Stimulated activated CD4-positive, alpha-beta T cell treated with anti-CD3 and anti-CD28 coated beads, Interleukin-12 subunit alpha, Interleukin-12 subunit beta, amount 100 ng/mL, for 48 hours (primary cell): ENCODE results near the gene NDUFA11.
"Not testable (repeated sequence)": the region's sequence is repeated elsewhere in the genome, so short reads cannot be mapped to it uniquely, and the experiment has no call there.

Experiments
- DNase-seq, 3 donors: peaks; one replicate each; pipeline ENCODE4 v3.0.0-alpha.2; 2020; ENCODE audit warnings: low read depth in 2 of 3, low spot score in 1 of 3

Gene NDUFA11

DNA sequence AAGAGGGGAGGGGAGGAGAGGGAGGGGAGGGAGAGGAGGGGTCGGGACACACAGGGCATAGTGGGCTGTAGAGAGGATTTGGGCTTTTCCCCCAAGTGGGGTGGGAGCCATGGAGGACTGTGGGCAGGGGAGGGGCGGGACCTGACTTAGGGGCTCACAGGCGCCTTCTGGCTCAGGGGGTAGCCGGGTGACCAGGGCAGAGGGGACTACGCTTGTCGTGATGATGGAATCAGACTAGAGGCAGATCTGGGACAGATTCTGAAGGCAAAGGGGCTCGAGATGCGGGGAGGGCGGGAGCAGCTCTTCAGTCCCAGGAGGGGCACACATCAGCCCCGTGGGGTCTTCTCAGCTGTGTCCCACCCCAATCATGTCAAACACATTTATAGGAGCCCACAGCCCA, 13.5 kb downstream of the NDUFA11 start:
- no peak for DNase-seq

DNA sequence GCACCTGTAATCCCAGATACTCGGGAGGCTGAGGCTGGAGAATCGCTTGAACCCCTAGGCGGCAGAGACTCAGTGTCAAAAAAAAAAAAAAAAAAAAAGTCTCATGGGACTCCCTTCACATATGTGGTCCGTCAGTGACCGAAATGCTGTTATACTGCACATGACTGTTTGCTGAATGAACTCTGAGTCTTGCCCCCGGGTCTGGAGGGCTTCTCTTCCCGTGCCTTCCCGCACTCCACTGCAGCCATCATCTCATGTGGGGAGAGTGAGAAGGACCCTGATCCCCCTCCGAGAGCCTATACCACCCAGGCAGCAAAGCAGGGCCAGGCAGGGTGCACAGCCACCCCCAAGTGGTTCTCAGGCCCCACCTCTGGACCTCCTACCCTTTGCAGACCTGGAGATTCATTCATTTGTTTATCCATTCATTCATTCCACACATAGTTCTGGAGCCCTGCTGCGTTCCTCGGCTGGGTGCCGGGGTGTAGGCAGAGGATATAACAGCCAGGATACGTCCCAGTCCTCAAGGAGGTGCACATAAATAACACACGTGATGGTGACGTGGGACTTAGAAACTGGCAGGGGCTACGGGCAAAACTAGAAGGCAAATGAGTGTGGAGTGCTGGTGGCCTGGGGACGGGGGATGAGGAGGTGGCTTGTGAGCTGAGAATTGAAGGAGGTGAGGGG, 14.2 kb downstream of the NDUFA11 start:
- DNase-seq, result no peak

DNA sequence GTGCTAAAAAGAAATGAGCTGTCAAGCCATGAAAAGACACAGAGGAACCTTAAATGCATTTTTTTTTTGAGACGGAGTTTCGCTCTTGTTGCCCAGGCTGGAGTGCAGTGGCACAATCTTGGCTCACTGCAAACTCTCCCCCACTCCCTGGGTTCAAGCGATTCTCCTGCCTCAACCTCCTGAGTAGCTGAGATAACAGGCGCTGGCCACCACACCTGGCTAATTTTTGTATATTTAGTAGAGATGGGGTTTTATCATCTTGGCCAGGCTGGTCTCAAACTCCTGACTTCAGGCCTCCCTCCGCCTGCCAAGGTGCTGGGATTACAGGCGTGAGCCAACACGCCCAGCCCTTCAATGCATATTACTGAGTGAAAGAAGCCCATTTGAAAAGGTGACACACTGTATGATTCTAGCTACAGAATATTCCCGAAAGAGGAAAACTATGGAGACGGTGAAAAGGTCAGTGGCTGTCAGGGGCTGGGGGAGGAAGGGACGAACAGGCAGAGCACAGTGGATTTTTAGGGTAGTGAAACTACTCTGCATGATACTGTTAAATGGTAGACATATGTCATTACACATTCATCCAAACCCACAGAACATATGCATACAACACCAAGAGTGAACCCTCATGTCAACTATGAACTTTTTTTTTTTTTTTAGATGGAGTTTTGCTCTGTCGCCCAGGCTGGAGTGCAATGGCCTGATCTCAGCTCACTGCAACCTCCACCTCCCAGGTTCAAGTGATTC, 19.4 kb downstream of the NDUFA11 start:
- DNase-seq, result not testable (repeated sequence)

DNA sequence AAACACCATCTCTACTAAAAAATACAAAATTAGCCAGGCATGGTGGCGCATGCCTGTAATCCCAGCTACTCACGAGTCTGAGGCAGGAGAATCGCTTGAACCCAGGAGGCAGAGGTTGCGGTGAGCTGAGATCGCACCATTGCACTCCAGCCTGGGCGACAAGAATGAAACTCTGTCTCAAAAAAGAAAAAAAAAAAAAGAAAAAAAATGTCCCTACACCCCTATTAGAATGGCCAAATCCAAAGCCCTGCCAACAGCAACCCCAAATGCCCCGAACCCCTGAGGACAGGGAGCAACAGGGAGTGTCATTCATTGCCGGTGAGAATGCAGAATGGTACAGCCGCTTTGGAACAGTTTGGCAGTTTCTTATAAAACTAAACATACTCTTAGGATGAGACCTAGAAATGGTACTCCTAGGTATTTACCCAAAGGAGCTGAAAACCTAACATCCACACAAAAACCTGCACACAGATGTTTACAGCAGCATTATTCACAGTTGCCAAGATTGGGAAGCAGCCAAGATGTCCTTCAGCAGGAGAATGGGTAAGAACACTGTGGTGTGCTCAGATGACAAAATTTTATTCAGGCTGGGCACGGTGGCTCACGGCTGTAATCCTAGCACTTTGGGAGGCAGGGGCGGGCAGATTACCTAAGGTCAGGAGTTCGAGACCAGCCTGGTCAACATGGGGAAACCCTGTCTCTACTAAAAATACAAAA, 20.3 kb downstream of the NDUFA11 start:
- not testable (repeated sequence) for DNase-seq

DNA sequence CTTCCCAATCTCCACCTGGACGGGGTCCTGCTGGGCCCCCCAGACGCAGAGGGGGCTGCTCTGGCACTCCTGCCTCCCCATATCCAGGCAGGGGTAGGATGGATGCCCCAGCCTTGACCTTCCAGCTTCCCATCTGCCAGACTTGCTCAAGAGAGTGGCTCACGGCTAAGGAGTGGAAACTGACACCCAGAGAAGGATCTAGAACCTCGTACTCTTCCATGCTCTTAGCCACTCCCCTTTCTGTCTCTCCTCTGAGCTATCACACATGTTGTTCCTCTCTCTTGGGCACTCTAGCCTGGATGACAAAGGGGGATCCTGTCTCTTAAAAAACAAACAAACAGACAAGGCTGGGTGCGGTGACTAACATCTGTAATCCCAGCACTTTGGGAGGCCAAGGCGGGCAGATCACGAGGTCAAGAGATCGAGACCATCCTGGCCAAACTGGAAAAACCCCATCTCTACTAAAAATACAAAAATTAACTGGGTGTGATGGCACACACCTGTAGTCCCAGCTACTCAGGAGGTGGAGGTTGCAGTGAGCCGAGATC, 21.1 kb downstream of the NDUFA11 start:
- no peak for DNase-seq

DNA sequence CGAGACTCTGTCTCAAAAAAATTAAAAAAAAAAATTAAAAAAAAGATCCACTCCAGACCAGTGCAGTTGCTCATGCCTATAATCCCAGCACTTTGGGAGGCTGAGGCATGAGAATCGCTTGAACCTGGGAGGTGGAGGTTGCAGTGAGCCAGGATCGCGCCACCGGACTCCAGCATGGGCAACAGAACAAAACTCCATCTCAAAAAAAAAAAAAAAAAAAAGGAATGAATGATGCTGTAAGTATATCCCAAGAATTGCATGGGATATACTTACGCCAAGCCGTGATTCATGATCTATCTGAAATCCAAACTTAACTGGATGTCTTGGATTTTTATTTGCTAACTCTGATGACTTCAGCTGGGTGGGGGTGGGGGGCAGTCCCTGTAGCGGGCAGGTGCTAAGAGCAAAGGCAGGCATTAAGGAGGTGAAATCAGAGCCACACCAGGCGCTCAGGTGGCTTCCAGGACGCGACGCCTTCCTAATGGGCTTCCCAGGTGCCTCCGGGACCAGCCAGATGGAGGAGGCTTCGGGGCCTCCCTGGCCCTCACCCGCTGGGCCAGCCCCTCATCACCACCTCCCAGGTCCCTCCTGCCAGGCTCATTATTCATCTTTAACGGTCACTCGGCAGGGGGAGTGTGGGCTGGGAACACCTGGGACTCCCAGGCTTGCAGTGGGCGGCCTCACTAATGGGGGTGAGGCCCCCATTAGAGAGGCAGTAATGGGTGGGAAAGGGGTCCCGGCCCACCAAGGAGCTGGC, 21.9 kb downstream of the NDUFA11 start:
- DNase-seq, result no peak

DNA sequence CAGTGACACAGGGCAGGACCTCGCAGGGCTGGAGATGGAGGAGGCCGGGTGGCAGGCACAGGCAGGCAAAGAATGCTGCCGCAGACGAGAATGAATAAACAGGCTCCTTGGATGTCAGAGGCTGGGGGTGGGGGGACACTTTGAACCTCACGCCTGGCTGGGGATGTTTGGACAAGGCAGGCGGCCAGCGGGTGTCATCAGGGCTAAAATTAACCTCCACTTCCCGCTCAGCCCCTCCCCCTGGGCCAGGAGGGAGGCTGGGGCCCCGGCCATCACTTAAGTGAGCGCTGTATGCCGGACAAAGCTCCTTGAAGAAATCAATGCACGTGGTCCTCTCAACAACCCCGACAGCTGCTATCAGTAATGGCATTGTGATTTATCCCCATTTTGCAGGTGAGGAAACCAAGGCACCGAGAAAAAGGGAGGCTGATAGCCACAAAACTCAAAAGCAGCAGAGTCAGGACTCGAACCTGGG, 22.9 kb downstream of the NDUFA11 start:
- no peak for DNase-seq

DNA sequence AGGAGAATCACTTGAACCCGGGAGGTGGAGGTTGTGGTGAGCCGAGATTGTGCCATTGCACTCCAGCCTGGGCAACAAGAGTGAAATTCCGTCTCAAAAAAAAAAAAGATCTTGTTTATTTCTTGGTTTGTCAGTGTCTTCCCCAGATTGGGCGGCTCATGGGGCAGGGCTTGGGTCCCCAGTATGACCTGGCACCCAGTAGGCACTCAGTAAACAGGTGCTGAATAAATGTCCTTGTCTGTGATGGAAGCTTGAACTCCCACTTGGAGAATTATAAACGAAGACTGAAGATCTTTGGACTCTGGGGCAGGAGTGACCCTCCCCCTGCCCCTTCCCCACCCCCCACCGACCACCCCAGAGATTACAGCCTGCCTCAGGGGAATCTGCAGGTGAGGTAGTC, 23.4 kb downstream of the NDUFA11 start:
- no peak for DNase-seq

DNA sequence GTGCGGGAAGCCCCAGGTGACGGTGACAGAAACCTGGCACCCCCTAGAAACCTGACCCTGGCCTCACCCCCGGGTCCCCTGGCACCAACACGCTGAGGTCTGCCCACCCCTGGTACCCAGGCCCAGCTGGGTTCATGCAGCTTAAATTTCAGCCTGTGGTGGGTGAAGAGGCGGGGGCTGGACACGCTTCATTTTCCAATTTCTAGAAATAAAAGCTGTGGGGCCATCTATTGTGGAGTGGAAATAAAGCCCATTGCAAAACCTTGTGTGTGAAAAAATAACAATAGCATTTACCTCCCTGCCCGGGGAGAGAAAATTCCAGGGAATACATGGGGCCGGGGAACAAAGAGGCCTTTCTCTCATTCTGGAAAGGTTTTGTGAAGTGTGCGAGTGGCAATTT, 25.7 kb downstream of the NDUFA11 start:
- DNase-seq, result no peak

DNA sequence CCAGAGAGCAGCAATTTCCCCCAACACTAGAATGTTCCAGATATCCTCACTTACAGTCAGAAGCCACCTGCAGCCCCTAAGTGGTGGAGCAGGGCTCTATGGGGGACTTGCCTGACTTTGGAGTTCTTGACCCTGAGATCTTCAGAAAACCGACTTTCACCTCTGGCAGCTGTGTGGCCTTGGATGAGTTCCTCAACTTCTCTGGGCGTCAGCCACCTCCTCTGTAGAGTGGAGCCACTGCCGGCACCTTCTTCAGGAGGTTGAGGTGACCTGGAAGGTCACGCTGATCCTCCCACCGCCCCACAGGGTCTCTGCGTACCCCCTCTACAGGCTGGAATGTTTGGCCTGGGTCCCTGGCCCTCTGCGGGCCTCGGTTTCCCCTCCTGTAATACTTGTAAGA, 26.2 kb downstream of the NDUFA11 start:
- DNase-seq, result no peak

DNA sequence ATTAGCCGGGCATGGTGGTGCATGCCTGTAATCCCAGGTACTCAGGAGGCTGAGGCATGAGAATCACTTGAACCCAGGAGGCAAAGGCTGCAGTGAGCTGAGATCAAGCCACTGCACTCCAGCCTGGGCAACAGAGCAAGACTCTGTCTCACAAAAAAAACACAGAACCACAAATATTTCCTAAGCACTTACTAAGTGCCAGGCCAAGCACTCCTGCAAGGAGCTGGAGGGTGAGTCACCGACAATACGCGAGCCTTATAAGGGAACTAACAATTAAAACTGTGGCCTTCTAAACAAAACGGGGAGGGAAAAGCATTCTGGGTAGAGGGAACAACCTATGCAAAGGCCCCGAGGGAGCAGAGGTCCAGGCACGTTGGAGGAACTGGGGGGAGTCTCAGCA, 29.1 kb downstream of the NDUFA11 start:
- not testable (repeated sequence) for DNase-seq

DNA sequence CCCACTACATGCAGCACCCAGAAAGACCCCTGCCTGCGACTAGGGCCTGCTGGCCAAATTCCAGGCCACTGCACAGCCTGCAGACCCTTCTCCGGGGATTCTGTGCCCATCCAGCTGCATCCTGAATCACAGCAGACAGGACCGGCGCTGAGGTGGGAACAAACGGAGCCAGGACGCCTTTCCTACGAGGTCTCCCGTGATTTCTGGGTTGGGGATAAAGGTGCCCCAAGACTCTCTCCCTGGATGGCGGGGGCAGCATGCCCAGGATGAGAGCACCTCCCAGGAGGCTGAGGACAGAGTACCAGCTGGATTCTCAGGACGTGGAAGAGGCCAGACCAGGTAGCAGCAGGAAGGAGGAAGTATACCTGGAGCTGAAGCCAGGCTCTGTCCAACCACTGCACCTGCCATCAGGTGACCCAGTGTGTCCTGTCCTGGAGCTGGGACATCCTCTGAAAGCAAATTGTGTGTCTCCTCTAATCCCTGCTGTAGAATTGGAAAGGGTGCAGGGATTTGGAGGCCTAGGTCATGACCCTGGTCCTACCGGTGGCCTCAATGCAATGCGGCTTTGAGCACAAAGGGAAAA, 29.9 kb downstream of the NDUFA11 start:
- no peak for DNase-seq

DNA sequence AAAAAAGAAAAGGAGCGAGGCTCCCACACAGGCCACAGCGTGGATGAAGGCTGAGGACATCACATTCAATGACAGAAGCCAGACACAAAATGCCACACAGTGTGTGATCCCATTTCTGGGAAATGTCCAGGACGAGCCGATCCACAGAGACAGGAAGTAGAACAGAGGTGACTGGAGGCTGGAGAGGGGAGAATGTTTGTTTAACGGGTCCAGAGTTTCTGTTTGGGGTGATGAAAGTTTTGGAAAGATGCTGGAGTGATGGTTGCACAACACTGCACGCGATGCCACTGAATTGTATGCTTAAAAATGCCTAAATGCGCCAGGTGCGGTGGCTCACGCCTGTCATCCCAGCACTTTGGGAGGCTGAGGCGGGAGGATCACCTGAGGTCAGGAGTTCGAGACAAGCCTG, 32.6 kb downstream of the NDUFA11 start:
- no peak for DNase-seq

DNA sequence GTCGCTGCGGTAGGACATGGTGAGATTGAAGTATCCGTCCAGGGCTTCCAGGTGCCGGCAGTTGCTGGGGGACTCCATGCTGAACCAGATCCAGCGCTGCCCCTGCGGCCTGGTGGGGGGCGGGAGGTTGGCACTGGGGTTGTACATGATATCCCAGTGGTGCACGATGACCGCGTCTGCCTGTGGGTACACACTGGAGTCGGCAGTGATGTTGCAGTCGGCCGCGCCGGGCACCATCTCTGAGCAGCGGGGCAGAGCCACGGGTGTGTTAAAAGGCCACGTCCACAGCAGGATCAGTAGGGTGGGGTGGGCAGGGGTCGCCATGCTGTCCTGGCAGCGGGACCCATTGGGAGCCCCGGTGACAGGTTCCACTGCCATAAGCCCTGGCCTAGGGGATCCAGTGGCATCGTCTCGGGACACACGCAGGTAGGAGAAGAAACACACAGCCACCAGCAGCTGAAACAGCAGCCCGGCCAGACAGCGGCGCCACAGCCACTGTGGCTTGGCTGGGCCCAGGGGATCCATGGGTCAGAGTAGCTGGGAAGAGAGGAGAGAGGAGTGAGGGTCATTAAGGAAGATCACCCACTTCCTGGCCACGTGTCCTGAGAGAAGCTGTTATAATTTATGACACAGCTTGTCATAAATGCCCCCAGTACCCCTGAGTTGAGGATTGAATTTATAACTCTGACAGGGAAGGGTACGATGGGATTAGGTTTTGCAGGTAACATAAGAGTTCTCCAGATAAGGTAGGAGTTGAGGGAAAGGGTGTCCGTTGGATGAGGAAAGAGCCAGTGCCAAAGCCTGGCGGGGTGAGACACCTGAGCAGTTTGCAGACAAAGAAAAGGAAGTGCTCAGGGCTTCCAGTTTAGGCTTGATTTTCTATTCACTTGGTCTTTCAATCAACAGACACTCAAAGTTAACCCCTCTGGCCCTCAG, 36.1 kb downstream of the NDUFA11 start:
- DNase-seq, result no peak

DNA sequence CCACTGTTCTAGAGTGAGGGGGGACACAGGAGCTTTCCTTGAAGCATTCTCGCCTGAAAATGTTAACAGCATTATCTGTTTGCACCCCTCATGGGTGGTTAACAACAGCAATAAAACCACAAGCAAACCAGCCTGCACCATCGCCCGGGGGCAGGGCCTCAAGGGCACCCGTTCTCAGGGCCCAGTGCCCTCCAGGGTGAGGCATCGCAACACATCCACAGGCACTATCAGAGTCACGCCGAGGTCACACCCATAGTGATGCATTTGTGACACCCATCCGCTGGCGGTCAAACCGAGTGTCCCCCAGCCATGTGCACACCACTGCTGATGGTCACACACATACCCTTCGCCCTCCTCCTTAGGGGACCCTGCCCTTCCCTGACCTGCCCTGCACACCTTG, 37.8 kb downstream of the NDUFA11 start:
- DNase-seq, result no peak

DNA sequence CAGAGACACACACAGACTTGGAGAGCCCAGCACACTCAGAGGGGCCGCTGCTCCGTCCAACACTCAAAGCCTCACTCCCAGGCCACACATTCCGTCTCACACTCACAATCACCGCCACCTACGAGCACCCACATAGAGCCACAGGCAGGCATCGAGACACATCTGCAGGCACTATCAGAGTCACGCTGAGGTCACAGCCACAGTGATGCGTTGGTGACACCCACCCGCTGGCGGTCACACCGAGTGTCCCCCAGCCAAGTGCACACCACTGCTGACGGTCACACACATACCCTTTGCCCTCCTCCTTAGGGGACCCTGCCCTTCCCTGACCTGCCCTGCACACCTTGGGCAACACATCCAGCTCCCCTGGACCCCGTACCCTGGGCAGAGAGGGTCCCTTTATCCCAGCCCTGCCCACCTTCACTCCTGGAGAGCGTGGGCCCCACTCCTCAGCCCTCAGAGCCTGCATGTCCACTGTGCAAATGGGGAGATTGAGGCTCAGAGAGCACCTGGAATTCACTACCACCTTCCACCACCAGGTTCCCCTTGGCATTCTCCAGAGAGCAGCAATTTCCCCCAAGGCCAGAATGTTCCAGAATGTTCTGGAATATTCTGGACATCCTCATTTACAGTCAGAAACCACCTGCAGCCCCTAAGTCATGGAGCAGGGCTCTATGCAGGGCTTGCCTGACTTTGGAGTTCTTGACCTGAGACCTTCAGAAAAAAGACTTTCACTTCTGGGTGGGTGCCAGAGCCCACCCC, 38.7 kb downstream of the NDUFA11 start:
- DNase-seq, result no peak

DNA sequence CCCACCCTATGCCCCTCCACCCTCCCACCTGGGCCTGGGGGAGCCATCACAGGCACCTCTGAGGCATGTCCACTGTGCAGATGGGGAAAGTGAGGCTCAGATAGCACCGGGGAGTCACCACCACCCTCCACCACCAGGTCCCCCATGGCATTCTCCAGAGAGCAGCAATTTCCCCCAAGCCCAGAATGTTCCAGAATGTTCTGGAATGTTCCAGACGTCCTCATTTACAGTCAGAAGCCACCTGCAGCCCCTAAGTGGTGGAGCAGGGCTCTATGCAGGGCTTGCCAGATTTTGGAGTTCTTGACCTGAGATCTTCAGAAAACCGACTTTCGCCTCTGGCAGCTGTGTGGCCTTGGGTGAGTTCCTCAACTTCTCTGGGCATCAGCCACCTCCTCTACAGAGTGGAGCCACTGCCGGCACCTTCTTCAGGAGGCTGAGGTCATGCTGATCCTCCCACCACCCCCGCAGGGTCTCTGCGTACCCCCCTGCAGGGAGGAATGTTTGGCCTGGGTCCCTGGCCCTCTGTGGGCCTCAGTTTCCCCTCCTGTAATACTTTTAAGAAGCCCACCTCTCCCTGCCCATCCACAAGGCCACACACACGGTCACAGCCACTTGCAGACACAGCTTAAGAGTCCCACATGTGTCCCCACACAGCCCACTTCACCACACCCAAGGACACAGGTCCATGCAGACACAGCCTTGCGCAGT, 39.4 kb downstream of the NDUFA11 start:
- no peak for DNase-seq

DNA sequence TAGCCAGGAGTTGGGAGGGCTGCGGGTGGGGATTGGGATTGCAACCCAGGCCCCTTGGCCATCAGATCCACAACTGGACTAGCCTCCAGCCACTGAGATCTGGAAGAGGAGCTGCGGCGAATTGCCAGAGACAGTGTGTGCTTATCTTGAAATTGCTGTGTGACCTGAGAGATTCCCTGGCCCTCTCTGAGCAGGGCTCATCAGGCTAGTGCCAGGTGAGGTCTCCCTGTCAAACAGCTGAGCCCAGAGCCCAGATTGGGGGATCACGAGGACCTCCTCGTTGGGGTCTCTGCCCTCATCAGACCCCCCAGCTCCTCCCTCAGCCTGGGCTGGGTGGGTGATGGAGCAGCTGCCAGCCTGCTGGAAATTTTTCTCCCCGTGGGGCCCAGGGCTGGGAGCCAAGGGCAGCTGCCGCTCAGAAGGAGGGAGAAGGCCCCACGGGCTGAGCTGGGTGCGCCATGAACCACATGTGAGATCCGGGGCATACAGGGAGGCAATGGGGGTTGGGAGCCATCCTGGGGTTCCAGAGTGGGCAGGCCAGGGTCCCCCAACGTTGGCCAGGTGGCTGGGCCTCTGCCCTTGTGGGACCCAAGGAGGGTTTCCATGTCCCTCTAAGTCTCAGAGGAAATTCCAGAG, 40.4 kb downstream of the NDUFA11 start:
- DNase-seq, result no peak
